NCI-H1694 treated with DMSO at 0.1 percent for 48 hours (cell line): Measurements from ENCODE around the gene HS3ST3B1.

Experiments
- DNase-seq: peaks from one replicate; lab custom pipeline; 2025; lab: John Stamatoyannopoulos, UW

Gene HS3ST3B1

DNA sequence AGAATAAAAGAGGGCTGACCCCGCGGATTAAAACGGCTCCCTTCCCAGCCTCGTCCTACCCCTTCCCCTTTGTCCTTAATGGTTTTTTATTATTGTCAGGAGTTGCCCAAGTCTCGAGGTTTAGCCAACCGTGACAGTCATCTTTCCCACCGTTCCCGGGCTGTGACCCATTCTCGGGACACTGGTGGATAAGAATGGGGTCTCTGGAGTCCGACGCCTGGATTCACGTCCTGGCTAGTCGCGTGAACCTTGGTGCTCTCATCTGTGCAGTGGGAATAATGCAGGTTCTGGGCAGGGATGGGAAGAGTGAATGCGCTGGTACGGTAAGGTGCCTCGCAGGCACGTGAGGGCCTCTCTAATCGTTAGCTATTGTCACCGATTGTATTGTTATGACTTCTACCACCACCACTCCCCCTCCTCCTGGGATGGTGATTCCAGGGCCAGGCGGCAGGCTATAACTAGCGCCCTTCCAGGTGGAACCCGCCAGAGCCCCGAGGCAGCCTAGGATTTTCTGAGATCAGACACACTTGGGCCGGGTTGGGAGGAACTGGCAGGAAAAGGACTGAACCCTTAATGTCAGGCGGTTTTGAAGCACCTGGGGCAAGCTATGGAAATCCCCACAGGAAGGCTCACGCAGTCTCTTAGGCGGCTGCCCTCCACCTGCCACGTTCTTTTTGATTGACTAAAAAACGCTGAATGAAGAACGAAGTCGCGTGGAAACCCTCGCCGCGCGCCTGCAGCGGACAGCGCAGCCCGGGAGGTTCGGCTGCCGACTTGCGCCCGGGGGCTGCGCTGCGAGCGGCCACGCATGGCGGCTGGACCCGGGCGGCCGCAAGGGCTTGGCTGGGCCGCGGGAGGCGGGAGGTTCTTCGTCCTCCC is 2.7 kb downstream of the HS3ST3B1 start:
- DNase-seq = no peak

- no peak for DNase-seq
These were observed 3.4 kb downstream of the HS3ST3B1 start for GRCh38 chr17:14304222-14304772.

- no peak for DNase-seq
These were observed 4.1 kb downstream of the HS3ST3B1 start for GRCh38 chr17:14304773-14305517.

- DNase-seq = no peak
These were observed 5.1 kb downstream of the HS3ST3B1 start for GRCh38 chr17:14305785-14306496.

GRCh38 chr17:14306596-14306995 is 5.7 kb downstream of the HS3ST3B1 start:
- DNase-seq = no peak

DNA sequence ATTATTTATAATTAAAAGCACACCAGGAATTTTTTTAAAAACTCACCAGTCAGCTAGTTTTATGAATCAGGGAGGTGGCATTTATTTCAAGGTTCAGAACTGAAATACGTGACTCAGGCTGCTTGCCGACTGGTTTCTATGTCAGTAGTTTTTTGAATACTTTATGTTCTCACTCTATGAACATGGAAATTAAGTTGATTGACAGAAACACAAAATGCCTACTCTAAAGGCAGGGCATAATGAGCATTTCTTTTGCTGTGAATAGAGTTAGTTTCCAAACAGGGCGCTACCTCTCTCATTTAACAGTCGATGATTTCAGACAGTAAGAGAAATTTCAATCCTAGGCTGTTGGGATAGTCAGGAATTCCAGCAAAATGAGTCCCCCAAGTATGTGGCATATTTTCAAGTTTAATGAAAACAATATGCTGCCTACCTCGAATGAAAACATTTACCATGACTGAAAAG is 6.7 kb downstream of the HS3ST3B1 start:
- DNase-seq = no peak

- no peak for DNase-seq
These were observed 7.7 kb downstream of the HS3ST3B1 start for GRCh38 chr17:14308636-14308964.

GRCh38 chr17:14308965-14309879 is 8.3 kb downstream of the HS3ST3B1 start:
- DNase-seq = no peak

- DNase-seq = no peak
These were observed 9.2 kb downstream of the HS3ST3B1 start for GRCh38 chr17:14310101-14310500.

- no peak for DNase-seq
These were observed 9.7 kb downstream of the HS3ST3B1 start for GRCh38 chr17:14310605-14311004.

DNA sequence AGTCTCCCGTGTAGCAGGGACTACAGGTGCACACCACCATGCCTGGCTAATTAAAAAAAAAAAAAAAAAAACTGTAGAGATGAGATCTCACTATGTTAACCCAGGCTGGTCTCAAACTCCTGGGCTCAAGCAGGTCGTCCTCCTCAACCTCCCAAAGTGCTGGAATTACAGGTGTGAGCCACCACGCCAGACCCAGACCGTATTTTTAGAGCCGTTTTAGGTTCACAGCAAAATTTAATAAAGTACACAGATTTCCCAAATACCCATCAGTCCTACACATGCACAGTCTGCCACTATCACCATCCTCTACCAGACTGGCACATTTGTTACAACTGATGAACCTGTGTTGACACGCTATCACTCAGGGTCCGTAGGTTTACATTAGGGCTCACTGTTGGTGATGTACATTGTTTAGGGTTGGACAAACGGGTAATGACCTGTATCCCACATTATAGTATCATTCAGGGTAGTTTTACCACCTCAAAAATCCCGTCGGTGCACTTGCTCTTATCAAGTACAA is 10.4 kb downstream of the HS3ST3B1 start:
- no peak for DNase-seq

DNA sequence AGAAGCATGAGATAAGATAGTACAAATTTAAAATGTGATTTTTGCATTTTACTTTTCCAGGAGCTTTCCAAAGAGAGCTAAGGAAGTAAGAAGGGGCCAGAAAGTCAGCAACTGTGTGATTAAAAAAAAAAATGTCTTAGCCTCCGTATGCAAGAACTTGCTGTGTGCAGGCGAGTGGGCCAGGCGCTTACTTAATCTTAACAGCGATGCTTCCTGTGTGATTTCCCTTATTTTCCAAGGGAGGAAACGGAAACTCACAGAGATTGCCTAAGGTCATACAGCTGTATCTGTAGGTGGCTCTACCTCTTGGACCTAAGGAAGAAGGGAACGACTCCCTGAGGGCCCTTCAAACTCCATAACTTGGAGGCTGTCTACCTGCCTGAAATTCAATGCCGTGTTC is 11.1 kb downstream of the HS3ST3B1 start:
- DNase-seq = no peak

DNA sequence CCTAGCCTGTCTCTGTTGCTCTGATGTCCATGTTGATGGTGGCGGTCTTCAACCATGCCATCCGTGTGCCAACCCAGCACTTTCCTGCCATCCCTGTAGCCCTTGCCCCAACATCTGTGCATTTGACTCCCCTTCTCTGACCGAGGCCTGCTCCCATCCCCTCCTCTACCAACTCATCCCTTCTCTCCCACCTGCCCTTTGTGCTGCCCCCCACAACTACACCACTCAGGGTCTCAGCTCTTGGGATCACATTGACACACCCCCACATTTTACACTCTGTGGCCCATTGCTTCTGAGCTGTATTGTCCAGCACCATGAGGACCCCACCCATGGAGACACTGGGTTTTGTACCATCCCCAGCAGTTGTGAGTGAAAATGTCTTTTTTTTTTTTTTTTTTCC is 11.6 kb downstream of the HS3ST3B1 start:
- no peak for DNase-seq

GRCh38 chr17:14316126-14316832 is 15.4 kb downstream of the HS3ST3B1 start:
- DNase-seq = no peak

GRCh38 chr17:14317383-14317782 is 16.5 kb downstream of the HS3ST3B1 start:
- no peak for DNase-seq

DNA sequence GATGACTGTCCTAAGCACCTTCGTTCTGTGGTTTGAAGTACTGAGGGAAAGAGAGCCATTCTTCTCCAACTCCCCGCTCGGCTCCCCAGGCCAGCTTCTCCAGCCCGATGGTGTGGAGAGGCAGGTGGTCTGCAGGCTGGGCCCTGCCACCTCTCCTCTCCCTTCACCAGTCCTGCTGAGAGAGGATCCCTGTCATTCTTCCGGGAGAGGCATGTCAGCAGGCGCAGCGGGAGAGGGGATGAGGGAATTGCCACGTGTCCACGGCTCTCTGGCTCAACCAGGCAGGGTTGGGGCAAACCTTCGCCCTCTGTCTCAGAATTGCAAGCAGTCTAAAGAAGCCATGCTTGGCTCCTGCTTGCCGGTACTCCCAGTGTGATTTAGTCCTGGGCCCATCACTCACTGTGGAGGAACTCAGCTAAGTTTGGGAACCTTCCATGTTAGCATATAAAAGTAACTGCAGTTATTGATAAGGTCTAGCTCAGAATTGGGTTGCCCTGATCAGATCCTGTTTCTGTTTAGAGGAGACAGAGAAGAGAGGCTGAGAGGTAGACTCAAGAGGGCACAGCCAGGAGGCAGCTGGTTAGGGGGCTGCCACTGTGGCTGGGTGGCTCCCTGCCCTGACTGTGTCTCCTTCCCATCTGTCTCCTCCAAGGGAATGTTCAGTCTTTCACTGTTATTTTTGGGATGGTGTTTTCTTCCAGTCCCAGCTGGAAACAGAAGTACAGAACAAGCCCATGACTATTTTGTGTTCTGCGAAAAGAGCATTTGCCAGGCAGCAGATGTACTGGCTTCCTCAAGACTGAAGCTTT is 17.4 kb downstream of the HS3ST3B1 start:
- DNase-seq = no peak

- no peak for DNase-seq
These were observed 18.0 kb downstream of the HS3ST3B1 start for GRCh38 chr17:14318918-14319205.

DNA sequence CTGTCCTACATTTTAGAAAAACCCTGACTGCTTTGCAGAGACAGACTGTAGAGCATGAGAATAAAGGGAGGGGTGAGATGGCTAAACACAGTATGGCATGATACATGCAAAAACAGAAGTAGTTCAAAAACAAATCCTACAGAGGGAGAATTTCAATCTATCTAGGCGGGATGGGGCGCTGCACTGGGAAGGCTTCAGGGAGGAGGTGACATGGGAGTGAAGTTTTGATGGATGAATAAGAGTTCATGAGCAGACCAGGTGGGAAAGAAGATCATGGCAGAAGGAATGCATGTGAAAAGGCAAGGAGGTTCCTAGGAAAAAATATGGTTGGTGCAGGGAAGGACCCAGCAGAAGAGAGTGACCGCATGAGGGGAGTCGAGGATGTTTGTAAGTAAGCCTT is 19.2 kb downstream of the HS3ST3B1 start:
- DNase-seq = no peak

- DNase-seq = no peak
These were observed 20.0 kb downstream of the HS3ST3B1 start for GRCh38 chr17:14320734-14321475.
